SU-DHL-6 (cell line): Measurements from ENCODE around the gene COL20A1.

Source experiments
- EZH2phosphoT487 ChIP-seq: fragments of 200-600 bp; sonication (generic), shearing (Covaris generic); conservative IDR thresholded peaks from 2 replicates; pipeline ENCODE4 v1.6.1; 2018; ENCODE audit warnings: mild to moderate bottlenecking, antibody characterized with exemption, low read length, moderate library complexity, mixed read lengths
- TF ChIP-seq, protein P1 (sequence below): fragments of 200-600 bp; sonication (generic); IDR thresholded peaks from one replicate; pipeline ENCODE4 v1.5.1; 2017; ENCODE audit warnings: antibody characterized with exemption, mild to moderate bottlenecking, low read length, moderate library complexity; ENCODE audit not compliant: insufficient read depth, poor library complexity, severe bottlenecking

- TF ChIP-seq, protein P1, sequence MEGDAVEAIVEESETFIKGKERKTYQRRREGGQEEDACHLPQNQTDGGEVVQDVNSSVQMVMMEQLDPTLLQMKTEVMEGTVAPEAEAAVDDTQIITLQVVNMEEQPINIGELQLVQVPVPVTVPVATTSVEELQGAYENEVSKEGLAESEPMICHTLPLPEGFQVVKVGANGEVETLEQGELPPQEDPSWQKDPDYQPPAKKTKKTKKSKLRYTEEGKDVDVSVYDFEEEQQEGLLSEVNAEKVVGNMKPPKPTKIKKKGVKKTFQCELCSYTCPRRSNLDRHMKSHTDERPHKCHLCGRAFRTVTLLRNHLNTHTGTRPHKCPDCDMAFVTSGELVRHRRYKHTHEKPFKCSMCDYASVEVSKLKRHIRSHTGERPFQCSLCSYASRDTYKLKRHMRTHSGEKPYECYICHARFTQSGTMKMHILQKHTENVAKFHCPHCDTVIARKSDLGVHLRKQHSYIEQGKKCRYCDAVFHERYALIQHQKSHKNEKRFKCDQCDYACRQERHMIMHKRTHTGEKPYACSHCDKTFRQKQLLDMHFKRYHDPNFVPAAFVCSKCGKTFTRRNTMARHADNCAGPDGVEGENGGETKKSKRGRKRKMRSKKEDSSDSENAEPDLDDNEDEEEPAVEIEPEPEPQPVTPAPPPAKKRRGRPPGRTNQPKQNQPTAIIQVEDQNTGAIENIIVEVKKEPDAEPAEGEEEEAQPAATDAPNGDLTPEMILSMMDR, result no peak
- no peak for TF ChIP-seq EZH2phosphoT487
These were observed 11.0 kb upstream of the COL20A1 start for GRCh38 chr20:63281742-63282665.
